AG10803 (cell line): ENCODE measurements around the gene MBNL1.

ENCODE experiments used
- DNase-seq: peaks from one replicate; pipeline ENCODE4 v3.0.0; 2010; ENCODE audit warnings: low read depth
- H3K4me3 ChIP-seq: 2 replicates; pipeline ENCODE4 v1.5.1; 2011; ENCODE audit warnings: mild to moderate bottlenecking, low read length, control low read depth
- CTCF ChIP-seq: conservative IDR thresholded peaks from 2 replicates; pipeline ENCODE4 v1.5.1; 2011; ENCODE audit warnings: mild to moderate bottlenecking, low read length, control low read depth, inconsistent platforms

MBNL1 gene

GRCh38 chr3:152268555-152269055 is at the start of gene MBNL1:
Gene MBNL1 (plus strand): TSS chr3:152268929. CDS start chr3:152300194, 31,265 bp downstream.
- peak; percentile 71 for DNase-seq
- peak within 1 kb of the TSS; percentile 60 for H3K4me3 ChIP-seq
- no peak for TF ChIP-seq CTCF

GRCh38 chr3:152219216-152219615 is 49.5 kb upstream of the MBNL1 start:
- DNase-seq, result peak; percentile 71
- H3K4me3 ChIP-seq, result no peak overlapping the region
- no peak for TF ChIP-seq CTCF

- TF ChIP-seq CTCF, result no peak
- no peak overlapping the region for H3K4me3 ChIP-seq
- DNase-seq, result no peak
Measured at GRCh38 chr3:152219769-152220255, 48.9 kb upstream of the MBNL1 start.

GRCh38 chr3:152222327-152222726 is 46.4 kb upstream of the MBNL1 start:
- H3K4me3 ChIP-seq, result no peak overlapping the region
- peak; percentile 86 for DNase-seq
- no peak for TF ChIP-seq CTCF

GRCh38 chr3:152225201-152225600 is 43.5 kb upstream of the MBNL1 start:
- TF ChIP-seq CTCF, result no peak
- DNase-seq, result no peak
- no peak overlapping the region for H3K4me3 ChIP-seq

GRCh38 chr3:152226176-152226575 is 42.6 kb upstream of the MBNL1 start:
- no peak overlapping the region for H3K4me3 ChIP-seq
- no peak for TF ChIP-seq CTCF
- DNase-seq, result no peak

GRCh38 chr3:152227027-152227426 is 41.7 kb upstream of the MBNL1 start:
- no peak for TF ChIP-seq CTCF
- DNase-seq, result no peak
- no peak overlapping the region for H3K4me3 ChIP-seq
